D721Med (cell line): Measurements from ENCODE around the gene ARHGEF11.

ENCODE experiments used
- DNase-seq: peaks from one replicate; pipeline ENCODE4 v3.0.0; 2011; ENCODE audit warnings: low spot score; ENCODE audit not compliant: insufficient read length
- FAIRE-seq: peaks from 2 replicates; lab custom pipeline; 2011; peaks lifted over from hg19 to GRCh38; lab: Jason Lieb, UNC
- TF ChIP-seq, protein P1 (sequence below): IDR thresholded peaks from 2 replicates; pipeline ENCODE4 v1.5.1; 2012; ENCODE audit warnings: mild to moderate bottlenecking, control low read depth; ENCODE audit not compliant: insufficient read depth; ENCODE audit errors: missing control alignments

The ARHGEF11 gene

GRCh38 chr1:156995412-156995811, 50.1 kb downstream of the ARHGEF11 start:
- DNase-seq = no peak
- TF ChIP-seq, protein P1, sequence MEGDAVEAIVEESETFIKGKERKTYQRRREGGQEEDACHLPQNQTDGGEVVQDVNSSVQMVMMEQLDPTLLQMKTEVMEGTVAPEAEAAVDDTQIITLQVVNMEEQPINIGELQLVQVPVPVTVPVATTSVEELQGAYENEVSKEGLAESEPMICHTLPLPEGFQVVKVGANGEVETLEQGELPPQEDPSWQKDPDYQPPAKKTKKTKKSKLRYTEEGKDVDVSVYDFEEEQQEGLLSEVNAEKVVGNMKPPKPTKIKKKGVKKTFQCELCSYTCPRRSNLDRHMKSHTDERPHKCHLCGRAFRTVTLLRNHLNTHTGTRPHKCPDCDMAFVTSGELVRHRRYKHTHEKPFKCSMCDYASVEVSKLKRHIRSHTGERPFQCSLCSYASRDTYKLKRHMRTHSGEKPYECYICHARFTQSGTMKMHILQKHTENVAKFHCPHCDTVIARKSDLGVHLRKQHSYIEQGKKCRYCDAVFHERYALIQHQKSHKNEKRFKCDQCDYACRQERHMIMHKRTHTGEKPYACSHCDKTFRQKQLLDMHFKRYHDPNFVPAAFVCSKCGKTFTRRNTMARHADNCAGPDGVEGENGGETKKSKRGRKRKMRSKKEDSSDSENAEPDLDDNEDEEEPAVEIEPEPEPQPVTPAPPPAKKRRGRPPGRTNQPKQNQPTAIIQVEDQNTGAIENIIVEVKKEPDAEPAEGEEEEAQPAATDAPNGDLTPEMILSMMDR = no peak
- no peak for FAIRE-seq

DNA sequence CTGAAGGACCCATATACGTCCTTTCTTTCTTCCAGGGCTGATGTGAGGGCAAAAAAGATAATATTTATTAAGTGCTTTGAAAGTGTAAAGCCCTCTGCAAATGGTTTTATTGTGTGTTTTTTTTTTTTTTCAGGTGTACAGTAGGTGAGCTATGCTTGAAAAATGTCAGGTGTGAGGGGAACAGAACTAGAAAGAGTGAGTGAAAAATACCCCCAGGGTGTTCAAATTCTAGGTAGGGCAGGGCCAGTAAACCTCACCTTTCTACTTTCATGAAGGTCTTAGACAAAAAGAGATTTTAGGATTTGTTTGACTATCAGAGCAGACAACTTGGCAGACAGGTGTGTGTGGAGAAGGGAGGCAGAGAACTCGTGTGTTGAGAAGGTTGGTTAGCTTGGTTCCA, 51.3 kb downstream of the ARHGEF11 start:
- FAIRE-seq = no peak
- no peak for DNase-seq
- TF ChIP-seq, protein P1 = no peak

DNA sequence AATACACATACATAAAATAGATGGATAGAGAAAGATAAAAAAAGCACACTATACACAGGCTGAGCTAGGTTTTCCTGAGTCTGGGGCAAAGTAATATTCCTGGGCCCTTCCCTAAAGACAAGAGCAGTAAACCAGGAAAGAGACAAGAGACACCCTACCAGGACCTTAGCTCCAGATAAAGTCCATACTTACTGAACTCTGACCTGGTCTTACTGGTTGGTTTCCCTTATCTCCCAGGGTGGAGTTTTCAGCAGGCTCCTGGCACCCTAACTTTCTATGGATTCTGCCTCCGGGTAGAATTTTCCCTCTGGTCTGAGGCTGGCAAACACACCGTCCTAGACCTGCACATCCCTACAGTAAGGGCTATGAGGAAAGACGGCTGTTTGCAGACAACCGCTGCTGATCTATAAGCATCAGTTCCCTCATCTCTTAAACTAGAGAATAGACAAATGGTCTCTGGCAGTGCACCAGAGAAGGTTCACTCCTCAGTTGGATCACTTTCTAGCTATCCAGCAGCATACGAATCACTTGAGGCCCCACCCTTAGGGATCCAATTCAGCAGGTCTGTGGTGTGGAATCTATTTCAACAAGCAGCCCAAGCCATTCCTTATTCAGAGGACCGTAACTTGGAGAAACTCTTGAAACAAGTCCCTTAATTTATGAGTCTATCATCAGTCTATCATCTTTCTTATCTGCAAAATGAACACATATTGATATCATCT, 52.0 kb downstream of the ARHGEF11 start:
- TF ChIP-seq, protein P1 = no peak
- FAIRE-seq = no peak
- DNase-seq = no peak

DNA sequence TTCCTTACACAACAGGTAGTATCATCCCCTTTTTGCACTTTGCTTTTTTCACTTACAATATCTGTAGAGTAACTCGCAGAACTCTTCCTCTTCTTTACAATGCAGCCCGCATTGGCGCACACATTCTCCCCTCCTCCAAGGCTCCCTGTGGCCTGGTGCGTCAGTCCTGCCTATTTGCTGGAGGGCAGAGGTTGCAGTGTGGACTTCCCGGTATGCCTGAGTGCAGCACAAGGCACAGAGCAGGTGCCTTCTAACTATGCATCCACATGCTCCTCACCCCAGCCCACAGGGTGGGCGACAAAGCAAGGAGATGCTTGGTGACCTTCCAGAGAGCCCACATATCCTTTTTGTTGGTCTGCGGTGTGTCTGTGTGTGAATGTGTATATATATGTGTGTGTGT, 53.3 kb downstream of the ARHGEF11 start:
- DNase-seq = no peak
- no peak for FAIRE-seq
- TF ChIP-seq, protein P1 = no peak

GRCh38 chr1:156987715-156988114, 57.8 kb downstream of the ARHGEF11 start:
- TF ChIP-seq, protein P1 = no peak
- FAIRE-seq = no peak
- DNase-seq = no peak

- DNase-seq (no peak), FAIRE-seq (no peak)
- TF ChIP-seq, protein P1 = no peak
Observed at GRCh38 chr1:156980551-156980950, 65.0 kb downstream of the ARHGEF11 start.

DNA sequence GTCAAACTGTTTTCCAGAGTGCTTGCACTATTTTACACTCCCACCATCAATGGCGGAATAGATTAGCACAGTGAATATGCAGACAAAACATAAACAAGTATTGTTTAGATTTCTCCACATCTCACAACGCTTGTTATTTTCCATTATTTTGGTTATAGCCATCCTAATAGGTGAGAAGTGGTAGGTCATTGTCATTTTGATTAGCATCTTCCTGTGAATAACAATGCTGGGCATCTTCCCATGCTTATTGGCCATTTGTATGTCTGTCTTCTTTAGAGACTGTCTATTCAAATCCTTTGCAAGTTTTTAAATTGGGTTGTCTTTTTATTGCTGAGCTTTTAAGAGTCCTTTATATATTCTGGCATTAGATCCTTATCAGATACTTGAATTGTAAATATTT, 70.5 kb downstream of the ARHGEF11 start:
- DNase-seq (no peak), FAIRE-seq (no peak)
- TF ChIP-seq, protein P1 = no peak
